IPS-NIHi7 (cell line): ENCODE data around the gene MYO1B.

Experiments
- DNase-seq: peaks from one replicate; pipeline ENCODE4 v3.0.0; 2012; ENCODE audit warnings: mixed read lengths; ENCODE audit errors: extremely low spot score

Gene MYO1B

GRCh38 chr2:191359133-191359532 lies 113.9 kb downstream of the MYO1B start:
- DNase-seq: no peak

GRCh38 chr2:191360918-191361317 lies 115.7 kb downstream of the MYO1B start:
- DNase-seq: no peak

- DNase-seq: no peak
These were observed 117.6 kb downstream of the MYO1B start for GRCh38 chr2:191362841-191363240.

GRCh38 chr2:191363267-191363666 lies 118.1 kb downstream of the MYO1B start:
- DNase-seq: no peak

- DNase-seq: no peak
These were observed 119.9 kb downstream of the MYO1B start for GRCh38 chr2:191365089-191365488.

GRCh38 chr2:191366199-191366598 lies 121.0 kb downstream of the MYO1B start:
- DNase-seq: no peak

- no peak for DNase-seq
These were observed 123.8 kb downstream of the MYO1B start for GRCh38 chr2:191369034-191369433.

- DNase-seq: no peak
These were observed 129.2 kb downstream of the MYO1B start for GRCh38 chr2:191374366-191374765.

GRCh38 chr2:191374939-191375338 lies 129.7 kb downstream of the MYO1B start:
- no peak for DNase-seq

- DNase-seq: peak; percentile 64
These were observed 131.9 kb downstream of the MYO1B start for GRCh38 chr2:191376981-191377629.

- no peak for DNase-seq
These were observed 134.2 kb downstream of the MYO1B start for GRCh38 chr2:191379375-191379774.

- DNase-seq: no peak
These were observed 137.6 kb downstream of the MYO1B start for GRCh38 chr2:191382801-191383200.

GRCh38 chr2:191383486-191383885 lies 138.3 kb downstream of the MYO1B start:
- DNase-seq: no peak

- DNase-seq: no peak
These were observed 139.6 kb downstream of the MYO1B start for GRCh38 chr2:191384829-191385228.

- DNase-seq: no peak
These were observed 140.4 kb downstream of the MYO1B start for GRCh38 chr2:191385416-191386160.

GRCh38 chr2:191386938-191387536 lies 141.8 kb downstream of the MYO1B start:
- no peak for DNase-seq

- no peak for DNase-seq
These were observed 144.1 kb downstream of the MYO1B start for GRCh38 chr2:191389288-191389687.

GRCh38 chr2:191391171-191391570 lies 146.0 kb downstream of the MYO1B start:
- no peak for DNase-seq

GRCh38 chr2:191394043-191394442 lies 148.8 kb downstream of the MYO1B start:
- no peak for DNase-seq

- DNase-seq: no peak
These were observed 151.6 kb downstream of the MYO1B start for GRCh38 chr2:191396794-191397193.

- DNase-seq: no peak
These were observed 154.4 kb downstream of the MYO1B start for GRCh38 chr2:191399601-191400000.

- DNase-seq: no peak
These were observed 156.1 kb downstream of the MYO1B start for GRCh38 chr2:191401287-191401686.

- no peak for DNase-seq
These were observed 157.9 kb downstream of the MYO1B start for GRCh38 chr2:191402966-191403565.
